Right cardiac atrium (tissue), 5 donors: ENCODE measurements around the gene NOD1. TPM values are rescaled to one million over a fixed set of nuclear protein-coding genes. Genes with fewer than 3 reads are reported as not detected.

Experiments used
- ATAC-seq, 2 donors: fragments of 200-7000 bp; cut with Tn5 transposase; one replicate each; pipeline versions ENCODE4 v1.8.0 to v1.9.1; 2020; ENCODE audit warnings: moderate library complexity in 2 of 2, mild to moderate bottlenecking in 1 of 2
- DNase-seq, 3 donors: peaks; one replicate each; pipeline ENCODE4 v3.0.0-alpha.2; 2020
- H3K27ac ChIP-seq: one replicate; pipeline ENCODE4 v1.5.1; 2013; ENCODE audit warnings: mild to moderate bottlenecking, low read length, control low read depth, moderate library complexity
- H3K27me3 ChIP-seq: one replicate; pipeline ENCODE4 v1.6.1; 2013; ENCODE audit not compliant: control insufficient read depth, insufficient read depth
- H3K4me1 ChIP-seq: one replicate; pipeline ENCODE4 v1.6.1; 2013; ENCODE audit warnings: low read length; ENCODE audit not compliant: control insufficient read depth, insufficient read depth
- H3K4me3 ChIP-seq: one replicate; pipeline ENCODE4 v1.5.1; 2013; ENCODE audit warnings: low read length, control low read depth
- H3K9me3 ChIP-seq: one replicate; pipeline ENCODE4 v1.6.1; 2013; ENCODE audit warnings: low read length; ENCODE audit not compliant: control insufficient read depth
- WGBS: extraction: QIAGEN DNeasy Blood & Tissue Kit; methylation state at CpG from one replicate; pipeline ENCODE4 v1.1.7; 2013; 5-methylcytosine and 5-hydroxymethylcytosine counted together
- intact Hi-C, 4 donors: fragments of 100-400 bp; cut with DNase I; formaldehyde crosslinking; loops; one replicate each; pipeline versions ENCODE4 v1.11.0 to v1.14.0; 2022 to 2023
- polyA plus RNA-seq: library from polyadenylated mRNA; stranded (reverse); fragments of 200-250 nt; gene quantifications from one replicate; pipeline ENCODE4 v1.2.3, GENCODE V29; 2013
- total RNA-seq, 4 donors: library from RNA; stranded (reverse); fragmentation: NEBNext Ultra II Directional; extraction: Animal tissue kit (Norgen Biotek cat#: 25700); gene quantifications; one replicate each; pipeline ENCODE4 v1.2.1, GENCODE V29; 2021
- donor health status: healthy with polysubstance abuse.
- donor health status: DM: no; HTN: yes; CAD: no.
- donor health status: DM: no; HTN: no; CAD: no.
- donor health status: DM: no; HTN: yes; CAD: no; lungs with severe emphysema.
- donor health status: DM: yes; HTN: yes; CAD: no.

The NOD1 gene
- total and polyA plus RNA-seq, 5 donors: 8.6 to 15.5 (median 11.8) TPM

- Histone ChIP-seq H3K27me3 (no peaks in the 10 kb centered on the region), H3K4me1 (no peaks in the 10 kb centered on the region), H3K4me3 (no peak overlapping the region), H3K9me3 (no peaks in the 10 kb centered on the region), H3K27ac (no peak overlapping the region)
- DNase-seq (peak; percentile 82 to 92 (median 88)), ATAC-seq (peak; percentile 85 to 86)
- WGBS: 46% methylated on average over 7 of the region's 7 CpGs
- intact Hi-C loops: no loop called here
These were observed 32.8 kb downstream of the NOD1 start for GRCh38 chr7:30445770-30446169.

DNA sequence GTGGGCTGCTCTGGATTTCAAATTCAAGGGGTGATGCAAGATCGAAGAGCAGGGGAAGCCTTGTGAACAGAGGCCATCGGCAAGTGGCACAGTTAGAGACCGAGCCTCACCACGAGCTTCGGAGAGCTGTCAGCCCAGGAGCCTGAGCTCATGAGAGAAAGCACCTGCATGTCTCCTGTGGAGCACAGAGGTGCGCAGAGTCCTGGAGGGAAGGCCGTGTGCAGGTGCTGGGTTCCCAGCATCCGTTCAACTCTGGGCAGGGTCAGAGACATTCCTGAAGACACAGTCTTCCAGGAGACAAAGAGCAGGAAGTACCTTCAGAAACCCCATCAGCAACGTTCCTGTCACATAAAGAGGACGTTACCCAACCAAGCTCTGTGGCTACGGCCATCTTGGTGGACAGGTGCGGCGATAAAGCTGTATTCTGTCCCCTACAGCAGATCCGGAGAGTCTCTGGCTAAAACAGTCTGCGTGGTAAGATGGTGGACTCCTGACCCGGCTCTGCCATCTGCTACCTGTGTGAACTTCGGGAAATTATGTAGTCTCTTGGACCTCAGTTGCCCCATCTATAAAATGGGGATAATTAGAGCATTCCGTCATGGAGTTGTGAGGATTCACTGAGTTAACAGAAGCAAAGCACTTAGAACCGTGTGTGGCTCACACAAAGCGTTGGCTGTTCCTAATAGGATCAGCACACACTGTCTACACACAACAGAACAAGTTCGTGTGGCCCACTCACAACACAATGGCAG lies 40.6 kb downstream of the NOD1 start:
- DNase-seq: peak in 1 of 3 donors; percentile 26
- WGBS: 91% methylated on average over 21 of the region's 21 CpGs
- intact Hi-C loops: no loop called here
- Histone ChIP-seq H3K4me3 (no peak overlapping the region), H3K27ac (no peak overlapping the region), H3K4me1 (peaks cover 8% of the 10 kb centered on the region), H3K9me3 (no peaks in the 10 kb centered on the region), H3K27me3 (no peaks in the 10 kb centered on the region)
- peak in 1 of 2 donors; percentile 40 for ATAC-seq

GRCh38 chr7:30436518-30436917 lies 42.1 kb downstream of the NOD1 start:
- Histone ChIP-seq H3K4me3 (no peak overlapping the region), H3K9me3 (no peaks in the 10 kb centered on the region), H3K4me1 (peaks cover 8% of the 10 kb centered on the region), H3K27ac (no peak overlapping the region), H3K27me3 (no peaks in the 10 kb centered on the region)
- no peak for DNase-seq
- intact Hi-C loops: no loop called here
- WGBS: 88% methylated on average over 1 of the region's 1 CpG
- no peak for ATAC-seq

- ATAC-seq: peak; percentile 9 to 17
- peaks cover 8% of the 10 kb centered on the region for H3K4me1 ChIP-seq
- intact Hi-C loops: no loop called here
- no peak overlapping the region for H3K27ac ChIP-seq
- no peaks in the 10 kb centered on the region for H3K27me3 ChIP-seq
- WGBS: 85% methylated on average over 7 of the region's 7 CpGs
- no peak overlapping the region for H3K4me3 ChIP-seq
- no peak for DNase-seq
- H3K9me3 ChIP-seq: no peaks in the 10 kb centered on the region
These were observed 42.5 kb downstream of the NOD1 start for GRCh38 chr7:30436046-30436445.

GRCh38 chr7:30434140-30434799 lies 44.3 kb downstream of the NOD1 start:
- no peaks in the 10 kb centered on the region for H3K27me3 ChIP-seq

GRCh38 chr7:30433506-30433905 lies 45.1 kb downstream of the NOD1 start:
- intact Hi-C loops: no loop called here
- no peak overlapping the region for H3K4me3 ChIP-seq
- H3K27me3 ChIP-seq: no peaks in the 10 kb centered on the region
- peak overlapping the region; percentile 45 for H3K27ac ChIP-seq
- no peak for ATAC-seq
- H3K4me1 ChIP-seq: peaks cover 16% of the 10 kb centered on the region
- WGBS: 62% methylated on average over 1 of the region's 1 CpG
- no peaks in the 10 kb centered on the region for H3K9me3 ChIP-seq
- no peak for DNase-seq

More at GRCh38 chr7:30434140-30434799, 44.3 kb downstream of the NOD1 start:
- H3K27ac ChIP-seq: no peak overlapping the region
- no peak overlapping the region for H3K4me3 ChIP-seq
- H3K4me1 ChIP-seq: peaks cover 16% of the 10 kb centered on the region
- WGBS: 77% methylated on average over 6 of the region's 6 CpGs
- no peaks in the 10 kb centered on the region for H3K9me3 ChIP-seq
- no peak for ATAC-seq
- no peak for DNase-seq
- intact Hi-C loops: no loop called here

DNA sequence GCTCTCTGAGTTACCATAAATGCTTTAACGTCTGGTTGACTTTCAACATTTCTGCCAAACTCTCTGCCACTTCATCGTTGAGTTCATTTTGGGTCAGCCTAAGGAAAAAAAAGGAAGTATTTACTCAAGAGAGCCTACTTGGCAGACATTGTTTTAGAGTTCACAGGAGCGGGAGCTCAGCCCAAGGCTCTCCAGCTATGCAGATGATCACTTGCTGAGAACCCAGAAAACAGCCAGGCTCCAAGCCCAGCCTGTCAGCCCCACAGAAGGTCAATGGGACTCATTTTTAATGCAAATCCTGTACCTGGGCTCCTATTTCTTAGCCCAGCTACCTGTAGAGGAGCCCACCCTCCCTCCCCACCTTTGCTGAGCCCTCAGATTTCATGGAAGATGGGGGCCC lies 45.5 kb downstream of the NOD1 start:
- peak; percentile 84 to 89 for ATAC-seq
- intact Hi-C loops: no loop called here
- Histone ChIP-seq H3K27me3 (no peaks in the 10 kb centered on the region), H3K4me1 (peaks cover 16% of the 10 kb centered on the region), H3K4me3 (no peak overlapping the region), H3K9me3 (no peaks in the 10 kb centered on the region), H3K27ac (peak overlapping the region; percentile 45)
- peak; percentile 65 to 87 (median 80) for DNase-seq
- 4% methylated on average over 3 of the region's 3 CpGs for WGBS

GRCh38 chr7:30430777-30431176 lies 47.8 kb downstream of the NOD1 start:
- Histone ChIP-seq H3K4me1 (peaks cover 16% of the 10 kb centered on the region), H3K4me3 (no peak overlapping the region), H3K9me3 (no peaks in the 10 kb centered on the region), H3K27ac (peak overlapping the region; percentile 20), H3K27me3 (no peaks in the 10 kb centered on the region)
- intact Hi-C loops: no loop called here
- DNase-seq: peak in 1 of 3 donors; percentile 53
- no peak for ATAC-seq
- 50% methylated on average over 1 of the region's 1 CpG for WGBS

- intact Hi-C loops: no loop called here
- H3K4me3 ChIP-seq: no peak overlapping the region
- H3K27me3 ChIP-seq: no peaks in the 10 kb centered on the region
- 60% methylated on average over 7 of the region's 7 CpGs for WGBS
- no peaks in the 10 kb centered on the region for H3K9me3 ChIP-seq
- peaks cover 16% of the 10 kb centered on the region for H3K4me1 ChIP-seq
- peak overlapping the region; percentile 20 for H3K27ac ChIP-seq
- DNase-seq (peak in 1 of 3 donors; percentile 19), ATAC-seq (peak in 1 of 2 donors; percentile 21)
These were observed 48.3 kb downstream of the NOD1 start for GRCh38 chr7:30430276-30430675.

- peak overlapping the region; percentile 32 for H3K27ac ChIP-seq
These were observed 49.4 kb downstream of the NOD1 start for GRCh38 chr7:30429156-30429530.

More at GRCh38 chr7:30429156-30429530, 49.4 kb downstream of the NOD1 start:
- ATAC-seq (no peak), DNase-seq (no peak)
- H3K4me1 ChIP-seq: peaks cover 15% of the 10 kb centered on the region
- intact Hi-C loops: loop anchor here in 1 of 4 donors (10.0 kb wide), 1 partner anchor 154 kb away; no protein-coding TSS in a partner anchor
- WGBS: 82% methylated on average over 5 of the region's 5 CpGs
- H3K4me3 ChIP-seq: no peak overlapping the region
- H3K27me3 ChIP-seq: no peaks in the 10 kb centered on the region
- H3K9me3 ChIP-seq: no peaks in the 10 kb centered on the region
